HG03575 (cell line): Measurements from ENCODE around the gene CSTF2T.

Source experiments
- ATAC-seq: cut with Tn5 transposase; IDR thresholded peaks from one replicate; pipeline ENCODE4 v1.9.1; 2021; ENCODE audit not compliant: unreplicated experiment, insufficient number of reproducible peaks, low FRiP score; ENCODE audit errors: extremely low read depth

CSTF2T gene

GRCh38 chr10:51658000-51658399 lies 41.4 kb downstream of the CSTF2T start:
- no peak for ATAC-seq

GRCh38 chr10:51656503-51656902 lies 42.9 kb downstream of the CSTF2T start:
- no peak for ATAC-seq

DNA sequence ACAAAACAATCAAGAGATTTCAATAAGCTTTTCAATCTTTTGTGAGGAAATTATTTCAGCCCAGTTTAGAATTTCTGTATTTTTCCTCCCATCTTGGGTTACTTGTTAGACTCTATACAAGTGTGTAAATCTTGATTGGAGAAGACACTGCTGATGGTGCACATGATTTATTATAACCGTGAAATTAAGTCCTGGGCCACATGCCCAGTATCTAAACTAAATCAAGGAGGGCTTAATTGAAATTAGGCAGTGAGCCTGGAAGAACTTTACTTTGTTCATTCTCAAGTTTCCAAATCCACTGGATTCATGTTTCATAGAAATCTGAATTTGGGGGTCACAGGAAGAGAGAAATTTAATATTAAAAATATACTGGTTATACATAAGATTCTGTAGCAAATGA lies 44.5 kb downstream of the CSTF2T start:
- no peak for ATAC-seq

DNA sequence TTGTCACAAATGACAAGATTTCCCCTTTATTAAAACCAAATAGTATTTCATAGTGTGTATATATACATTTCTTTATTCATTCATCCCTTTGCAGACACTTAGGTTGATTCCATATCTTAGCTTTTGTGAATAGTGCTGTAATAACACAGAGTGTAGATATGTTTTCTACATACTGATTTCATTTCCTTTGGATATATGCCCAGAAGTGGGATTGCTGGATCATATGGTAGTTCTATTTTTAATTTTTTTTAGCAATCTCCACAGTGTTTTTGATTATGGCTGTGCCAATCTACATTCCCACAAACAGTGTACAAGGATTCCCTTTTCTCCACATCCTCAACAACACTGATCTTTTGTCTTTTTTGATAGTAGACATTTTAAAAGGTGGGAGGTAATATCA lies 46.4 kb downstream of the CSTF2T start:
- no peak for ATAC-seq

DNA sequence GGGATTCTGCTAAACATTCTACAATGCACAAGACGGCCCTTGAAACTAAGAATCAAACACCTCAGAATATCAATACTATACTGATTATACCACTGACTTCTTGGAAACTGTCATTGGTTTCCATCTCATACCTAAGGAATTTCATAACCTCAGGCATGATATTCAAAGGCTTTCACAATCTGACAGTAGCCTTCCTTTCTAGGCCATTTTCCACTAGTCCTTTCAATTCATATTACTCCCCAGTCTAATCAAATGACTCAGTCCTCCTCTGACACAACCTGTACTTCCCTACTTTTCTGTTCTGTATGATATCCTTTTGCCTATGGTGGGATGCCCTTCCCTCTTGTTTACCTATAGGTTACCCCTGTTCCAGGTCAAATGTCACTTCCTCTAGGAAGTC lies 48.3 kb downstream of the CSTF2T start:
- no peak for ATAC-seq

DNA sequence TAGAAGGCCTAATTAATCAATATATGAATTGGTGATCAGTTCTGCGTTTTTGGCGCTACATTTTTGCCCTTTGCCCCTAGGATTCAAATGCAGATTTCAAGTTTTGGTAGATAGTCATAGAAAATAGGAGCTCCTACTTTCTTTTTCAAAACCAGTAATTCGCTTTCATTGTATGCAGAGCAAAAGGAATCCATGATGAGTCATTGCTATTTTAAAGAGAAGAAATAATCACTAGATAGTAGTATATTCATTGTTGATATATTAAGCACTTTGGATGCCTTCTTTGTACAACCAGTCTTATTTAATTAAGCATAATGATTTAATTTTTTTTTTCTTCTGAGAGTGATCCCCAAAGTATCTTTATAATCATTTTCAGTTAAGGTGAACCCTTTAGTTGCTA lies 50.3 kb downstream of the CSTF2T start:
- no peak for ATAC-seq
